ENCODE results near the gene NDEL1.

The NDEL1 gene

GRCh38 chr17:8417806-8418205 lies 17.9 kb upstream of the NDEL1 start:
- DNase-seq = peak in 1 of 2 donors; percentile 57

DNA sequence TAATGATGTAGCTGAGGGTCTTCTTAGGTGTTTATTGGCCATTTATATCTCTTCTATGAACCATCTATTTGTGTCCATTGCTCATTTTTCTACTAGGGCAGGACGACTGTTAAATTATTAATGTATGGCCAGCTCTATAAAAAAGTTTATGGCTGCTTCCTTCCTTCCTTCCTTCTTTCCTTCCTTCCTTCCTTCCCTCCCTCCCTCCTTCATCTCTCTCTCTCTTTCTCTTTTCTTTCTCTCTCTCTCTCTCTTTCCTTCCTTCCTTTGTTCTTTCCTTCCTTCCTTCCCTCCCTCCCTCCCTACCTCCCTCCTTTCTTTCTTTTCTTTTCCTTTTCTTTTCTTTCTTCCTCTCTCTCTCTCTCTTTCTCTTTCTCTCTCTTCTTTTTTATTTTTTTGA lies 17.2 kb upstream of the NDEL1 start:
- no peak for DNase-seq

DNA sequence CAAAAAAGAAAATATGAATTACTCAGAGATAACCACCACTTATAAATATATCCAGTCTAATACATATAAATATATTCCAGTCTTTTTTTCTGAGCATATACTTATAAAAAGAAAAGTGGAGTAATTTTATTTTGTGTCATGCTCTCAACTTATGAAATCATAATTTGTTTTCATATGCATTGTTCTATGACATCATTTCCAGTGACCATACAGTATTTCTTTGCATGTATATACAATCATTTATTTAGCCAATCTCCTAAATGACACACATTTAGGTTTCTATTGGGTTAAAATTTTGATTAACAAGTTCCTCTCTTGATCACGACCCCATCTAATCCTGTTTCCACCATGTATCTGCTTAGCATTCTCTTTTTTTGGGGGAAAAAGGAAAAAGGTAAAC lies 16.4 kb upstream of the NDEL1 start:
- DNase-seq = no peak

DNA sequence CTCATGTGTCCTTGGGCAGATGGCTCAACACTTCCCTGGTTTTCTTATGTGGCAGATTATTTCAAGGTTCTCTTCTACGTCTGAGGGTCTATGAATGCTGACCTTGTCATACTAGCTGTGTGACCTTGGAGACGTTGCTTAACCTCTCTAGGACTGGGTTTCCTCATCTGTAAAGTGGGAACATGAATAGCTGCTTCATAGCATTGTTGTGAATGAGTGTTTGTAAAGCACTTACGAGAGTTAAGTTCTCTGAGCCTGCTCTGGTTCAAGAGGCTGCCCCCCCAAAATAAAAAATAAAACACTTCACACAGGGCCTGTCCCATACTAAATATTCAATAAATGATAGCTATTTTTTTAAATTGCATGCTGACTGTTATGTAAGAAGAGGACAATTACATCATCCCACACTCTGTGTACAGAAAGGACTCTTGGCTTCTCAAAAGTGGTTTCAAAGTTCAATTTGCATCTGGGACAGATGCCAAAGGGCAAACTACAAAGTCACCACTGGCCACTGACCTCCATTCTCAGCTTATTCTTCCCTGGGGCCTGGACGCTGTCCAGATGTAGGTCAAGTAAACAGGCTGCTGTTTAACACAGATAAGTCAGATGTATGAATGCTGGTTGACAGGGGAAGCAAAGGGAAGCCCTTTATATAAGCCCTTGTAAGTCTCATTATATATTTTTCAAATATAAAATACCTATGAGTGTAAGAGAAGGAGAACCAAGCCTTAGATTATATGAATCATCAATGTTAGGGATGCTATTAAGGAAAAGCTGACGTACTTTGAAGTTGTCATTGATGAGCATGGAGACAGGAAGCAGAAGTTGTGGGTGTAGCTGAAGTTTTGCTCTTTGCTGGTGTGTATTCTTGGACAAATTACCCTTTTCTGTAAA lies 15.4 kb upstream of the NDEL1 start:
- no peak for DNase-seq

DNA sequence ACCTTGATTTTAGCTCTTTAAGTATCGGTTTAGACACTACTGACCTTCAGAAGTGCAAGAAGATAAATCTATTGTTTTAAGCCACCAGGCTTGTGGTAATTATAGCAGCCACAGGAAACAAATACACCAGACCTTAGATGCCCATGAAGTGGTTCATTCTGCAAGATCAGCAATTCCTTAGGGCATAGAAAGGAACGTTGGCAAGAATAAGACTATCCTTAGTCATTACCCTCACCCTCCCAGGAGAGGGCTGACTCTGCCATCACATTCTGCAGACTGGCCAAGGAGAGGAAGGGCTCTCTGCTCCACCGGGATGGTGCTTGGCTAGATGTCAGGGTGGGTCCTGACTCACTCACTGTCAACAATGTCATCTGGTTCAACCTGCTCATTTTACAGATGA lies 14.1 kb upstream of the NDEL1 start:
- no peak for DNase-seq

GRCh38 chr17:8426094-8426720 lies 9.5 kb upstream of the NDEL1 start:
- no peak for DNase-seq

- DNase-seq = no peak
Observed at GRCh38 chr17:8426802-8427201, 8.9 kb upstream of the NDEL1 start.

- no peak for DNase-seq
Observed at GRCh38 chr17:8430966-8431365, 4.7 kb upstream of the NDEL1 start.

GRCh38 chr17:8436169-8436843 lies 622 bp downstream of the NDEL1 start:
- DNase-seq = peak; percentile 57 to 64

DNA sequence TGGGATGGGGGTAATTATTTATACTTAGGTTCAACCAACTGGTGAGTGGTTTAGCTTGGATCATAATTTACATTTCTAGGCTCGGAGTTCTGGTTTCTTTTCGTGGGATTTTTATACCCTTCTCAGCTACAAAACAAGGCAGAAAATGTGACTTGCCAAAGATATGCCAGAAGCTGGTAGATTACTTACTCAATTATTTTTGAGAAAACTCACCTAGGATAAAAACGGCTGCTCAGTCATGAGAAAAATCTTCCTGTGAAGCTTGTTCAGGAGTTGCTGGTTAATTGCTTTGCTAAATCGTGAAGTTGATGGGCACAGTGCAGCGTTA lies 1.1 kb downstream of the NDEL1 start:
- no peak for DNase-seq

DNA sequence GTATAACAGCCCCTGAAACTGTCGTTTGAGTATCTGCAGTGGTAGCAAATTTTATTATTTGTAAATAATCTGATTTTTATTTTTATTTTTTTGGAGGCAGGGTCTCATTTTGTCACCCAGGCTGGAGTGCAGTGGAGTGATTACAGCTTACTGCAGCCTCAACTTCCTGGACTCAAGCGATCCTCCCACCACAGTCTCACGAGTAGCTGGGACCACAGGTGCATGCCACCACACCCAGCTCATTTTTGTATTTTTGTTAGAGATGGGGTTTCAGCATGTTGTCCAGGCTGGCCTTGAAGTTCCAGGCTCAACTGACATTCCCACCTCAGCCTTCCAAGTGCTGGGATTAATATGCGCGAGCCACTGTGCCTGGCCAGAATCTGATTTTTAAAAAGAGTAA lies 2.8 kb downstream of the NDEL1 start:
- peak in 1 of 2 donors; percentile 24 for DNase-seq

GRCh38 chr17:8439681-8440080 lies 4.0 kb downstream of the NDEL1 start:
- no peak for DNase-seq

GRCh38 chr17:8441690-8442089 lies 6.0 kb downstream of the NDEL1 start:
- no peak for DNase-seq

- DNase-seq = no peak
Observed at GRCh38 chr17:8442310-8442709, 6.6 kb downstream of the NDEL1 start.

DNA sequence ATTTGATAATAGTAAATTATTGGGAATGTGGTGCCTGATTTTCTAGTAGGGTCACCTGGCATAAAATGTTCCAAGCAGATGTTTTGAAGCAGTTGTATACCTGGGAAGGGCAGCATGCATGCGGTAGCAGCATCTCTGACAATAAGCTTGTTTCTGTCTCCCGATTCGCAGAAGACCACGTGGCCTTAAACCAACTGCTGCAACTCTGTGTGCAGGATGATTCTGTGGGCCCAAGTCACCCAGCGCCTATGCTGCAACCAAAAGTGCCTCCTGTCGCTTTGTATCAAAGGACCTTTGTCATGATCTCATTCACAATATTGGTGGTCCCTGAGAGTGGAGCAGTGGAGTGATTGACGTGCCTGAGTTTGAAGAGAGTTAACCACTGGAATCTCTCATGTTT lies 8.1 kb downstream of the NDEL1 start:
- DNase-seq = no peak

GRCh38 chr17:8444494-8444893 lies 8.8 kb downstream of the NDEL1 start:
- no peak for DNase-seq

GRCh38 chr17:8445536-8445935 lies 9.9 kb downstream of the NDEL1 start:
- no peak for DNase-seq

DNA sequence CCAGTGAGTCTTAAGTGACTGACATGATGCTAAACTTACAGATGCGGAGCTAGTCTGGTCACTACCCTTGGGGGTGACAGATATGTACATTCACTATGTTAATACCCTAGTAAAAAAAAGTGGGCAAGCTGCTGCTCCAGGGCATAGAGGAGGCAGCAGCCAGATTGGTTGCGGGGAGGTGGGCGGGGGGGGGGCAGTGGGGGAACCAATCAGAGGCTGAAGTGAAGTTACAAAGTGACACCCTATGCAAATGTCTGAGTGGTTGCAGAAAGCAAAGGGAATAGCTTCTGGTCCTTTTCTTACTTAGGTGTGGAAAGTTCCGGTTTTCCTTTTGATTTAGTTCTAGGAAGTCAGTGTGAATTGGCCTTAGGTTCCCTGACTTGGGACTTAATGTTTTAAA lies 12.1 kb downstream of the NDEL1 start:
- no peak for DNase-seq

DNA sequence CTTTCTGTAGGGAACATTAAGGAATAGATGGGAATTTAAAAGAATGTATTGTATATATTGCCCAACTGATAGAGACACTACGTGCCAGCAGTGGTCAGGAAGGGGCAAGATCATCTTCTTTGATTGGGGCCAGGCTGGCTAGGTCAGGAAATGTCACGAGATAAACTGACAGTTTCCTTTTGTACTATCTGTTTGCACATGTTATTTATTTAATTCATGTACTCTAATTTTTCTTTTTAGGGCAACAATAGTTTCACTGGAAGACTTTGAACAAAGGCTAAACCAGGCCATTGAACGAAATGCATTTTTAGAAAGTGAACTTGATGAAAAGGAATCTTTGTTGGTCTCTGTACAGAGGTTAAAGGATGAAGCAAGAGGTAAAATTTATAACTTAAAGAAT lies 12.6 kb downstream of the NDEL1 start:
- DNase-seq = no peak

- DNase-seq = no peak
Observed at GRCh38 chr17:8451933-8452614, 16.4 kb downstream of the NDEL1 start.

DNA sequence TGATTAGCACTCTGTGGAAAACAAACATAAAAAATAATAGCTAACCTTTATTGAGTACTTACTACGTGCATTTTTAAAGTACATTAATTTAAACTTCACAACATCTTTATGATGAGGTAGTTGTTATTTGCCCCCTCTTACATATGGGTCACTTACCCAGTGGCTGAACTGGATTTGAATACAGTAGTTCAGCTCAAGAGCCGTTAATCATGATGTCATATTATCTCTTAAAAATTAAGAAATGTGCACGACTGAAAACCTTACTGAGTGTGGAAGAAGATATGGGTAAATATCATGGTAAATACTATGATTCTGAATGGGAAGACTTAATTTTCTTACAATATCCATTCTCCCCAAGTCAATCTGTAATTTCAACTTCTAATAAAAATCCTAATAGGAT lies 17.6 kb downstream of the NDEL1 start:
- no peak for DNase-seq

DNA sequence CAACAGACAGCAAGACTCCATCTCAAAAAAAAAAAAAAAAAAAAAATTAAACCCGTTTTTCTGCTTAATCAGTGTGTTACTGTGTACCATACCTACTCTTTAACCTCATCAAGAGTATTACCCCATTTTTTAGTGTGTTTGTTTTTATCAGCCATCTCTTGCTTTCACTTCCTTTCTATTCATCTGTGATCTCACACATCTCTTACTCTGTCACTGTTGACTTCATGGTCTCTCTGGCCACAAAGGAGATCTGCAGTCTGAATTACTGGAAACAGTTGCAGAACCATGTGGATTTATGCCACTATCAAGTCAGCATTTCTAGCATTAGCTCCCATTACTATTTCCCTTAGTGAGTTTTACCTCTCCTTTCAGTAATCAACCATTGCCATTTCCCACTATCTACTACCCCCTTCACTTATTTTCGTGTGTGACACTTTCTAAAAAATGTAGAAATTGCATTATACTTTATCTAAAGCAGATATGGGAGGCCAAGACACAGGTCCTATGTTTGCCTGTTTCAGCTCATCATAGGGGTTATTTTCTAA lies 20.1 kb downstream of the NDEL1 start:
- DNase-seq = no peak

DNA sequence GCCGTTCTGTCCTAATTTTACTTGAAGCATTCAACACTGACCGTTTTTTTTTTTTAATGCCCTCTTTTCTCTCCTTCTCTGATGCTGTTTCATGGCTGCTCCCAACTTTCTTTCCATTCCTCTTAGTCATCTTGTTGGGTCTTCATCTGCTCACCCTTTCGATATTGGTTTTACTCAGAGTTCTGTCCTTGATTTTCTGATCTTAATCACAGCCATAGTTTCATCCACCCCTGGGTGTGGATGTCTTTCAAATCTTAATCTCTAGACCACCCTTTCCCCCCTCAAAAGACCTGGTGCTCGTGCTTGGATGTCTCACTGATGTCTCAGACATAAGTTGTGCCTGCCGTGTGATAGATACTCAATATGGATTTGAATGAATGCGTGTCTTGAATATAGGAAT lies 22.4 kb downstream of the NDEL1 start:
- DNase-seq = no peak

All from CD4-positive, alpha-beta T cell treated with Interleukin-4 for 1 hour (primary cell).